C1 segment of cervical spinal cord (tissue), 14 donors: Measurements from ENCODE around the gene LRRC4B.
"Not testable (repeated sequence)": the region's sequence is repeated elsewhere in the genome, so short reads cannot be mapped to it uniquely, and the experiment has no call there.

Experiments used
- DNase-seq, 14 donors: peaks; one replicate each; lab custom pipeline; 2025; lab: John Stamatoyannopoulos, UW

LRRC4B gene, protein sequence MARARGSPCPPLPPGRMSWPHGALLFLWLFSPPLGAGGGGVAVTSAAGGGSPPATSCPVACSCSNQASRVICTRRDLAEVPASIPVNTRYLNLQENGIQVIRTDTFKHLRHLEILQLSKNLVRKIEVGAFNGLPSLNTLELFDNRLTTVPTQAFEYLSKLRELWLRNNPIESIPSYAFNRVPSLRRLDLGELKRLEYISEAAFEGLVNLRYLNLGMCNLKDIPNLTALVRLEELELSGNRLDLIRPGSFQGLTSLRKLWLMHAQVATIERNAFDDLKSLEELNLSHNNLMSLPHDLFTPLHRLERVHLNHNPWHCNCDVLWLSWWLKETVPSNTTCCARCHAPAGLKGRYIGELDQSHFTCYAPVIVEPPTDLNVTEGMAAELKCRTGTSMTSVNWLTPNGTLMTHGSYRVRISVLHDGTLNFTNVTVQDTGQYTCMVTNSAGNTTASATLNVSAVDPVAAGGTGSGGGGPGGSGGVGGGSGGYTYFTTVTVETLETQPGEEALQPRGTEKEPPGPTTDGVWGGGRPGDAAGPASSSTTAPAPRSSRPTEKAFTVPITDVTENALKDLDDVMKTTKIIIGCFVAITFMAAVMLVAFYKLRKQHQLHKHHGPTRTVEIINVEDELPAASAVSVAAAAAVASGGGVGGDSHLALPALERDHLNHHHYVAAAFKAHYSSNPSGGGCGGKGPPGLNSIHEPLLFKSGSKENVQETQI

GRCh38 chr19:50567882-50568727, at the start of gene LRRC4B:
LRRC4B (minus strand) TSS chr19:50568435; CDS start chr19:50548838, 19,597 bp downstream.
- peak in 11 of 14 donors; percentile 4 to 67 (median 34) for DNase-seq

GRCh38 chr19:50612504-50613404, 44.5 kb upstream of the LRRC4B start:
- not testable (repeated sequence) for DNase-seq

DNA sequence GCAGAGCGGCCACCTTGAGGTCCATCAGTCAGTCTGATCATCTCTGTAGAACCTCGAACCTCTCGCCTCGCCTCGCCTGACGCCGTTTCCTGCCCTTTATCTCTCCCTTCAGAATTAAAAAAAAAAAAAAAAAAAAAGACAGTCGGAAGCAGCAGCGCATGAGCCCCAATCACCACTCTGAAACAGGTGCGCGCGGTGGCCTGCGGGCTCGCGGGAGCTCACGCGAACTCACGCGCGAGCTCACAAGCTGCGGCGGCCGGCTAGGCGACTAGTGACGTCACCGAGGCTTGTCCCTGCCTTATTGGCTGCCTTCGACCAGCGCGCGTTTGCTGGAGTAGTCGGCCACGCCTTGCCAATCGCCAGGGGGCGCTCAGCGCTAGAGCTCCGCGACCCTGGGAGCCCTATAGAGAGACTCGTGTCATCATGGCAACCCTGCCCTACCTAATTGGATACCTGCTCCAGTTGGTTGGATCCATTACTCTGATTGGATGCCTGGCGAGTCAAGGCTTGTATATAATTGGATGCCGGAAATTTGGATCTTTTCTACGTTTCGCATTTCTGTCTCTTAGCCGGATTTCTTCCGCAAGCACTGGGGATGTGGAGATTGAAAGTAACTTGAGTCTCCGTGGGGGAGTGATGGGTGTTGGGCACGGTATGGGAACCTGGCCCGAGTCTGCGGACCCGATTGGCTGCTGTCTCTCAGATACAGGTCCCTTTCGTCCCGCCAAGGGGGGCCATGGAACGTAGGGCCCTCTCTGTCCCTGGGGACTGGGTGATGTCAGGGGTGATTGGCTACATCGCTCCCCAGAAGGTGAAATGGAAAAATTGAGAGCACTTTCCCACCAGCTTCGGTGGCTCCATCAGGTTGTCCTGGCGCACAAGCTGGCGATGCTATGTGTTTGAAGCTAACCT, 39.9 kb upstream of the LRRC4B start:
- peak; percentile 27 to 93 (median 86) for DNase-seq

- DNase-seq: peak in 1 of 14 donors; percentile 14
Measured at GRCh38 chr19:50607388-50607787, 39.2 kb upstream of the LRRC4B start.

DNA sequence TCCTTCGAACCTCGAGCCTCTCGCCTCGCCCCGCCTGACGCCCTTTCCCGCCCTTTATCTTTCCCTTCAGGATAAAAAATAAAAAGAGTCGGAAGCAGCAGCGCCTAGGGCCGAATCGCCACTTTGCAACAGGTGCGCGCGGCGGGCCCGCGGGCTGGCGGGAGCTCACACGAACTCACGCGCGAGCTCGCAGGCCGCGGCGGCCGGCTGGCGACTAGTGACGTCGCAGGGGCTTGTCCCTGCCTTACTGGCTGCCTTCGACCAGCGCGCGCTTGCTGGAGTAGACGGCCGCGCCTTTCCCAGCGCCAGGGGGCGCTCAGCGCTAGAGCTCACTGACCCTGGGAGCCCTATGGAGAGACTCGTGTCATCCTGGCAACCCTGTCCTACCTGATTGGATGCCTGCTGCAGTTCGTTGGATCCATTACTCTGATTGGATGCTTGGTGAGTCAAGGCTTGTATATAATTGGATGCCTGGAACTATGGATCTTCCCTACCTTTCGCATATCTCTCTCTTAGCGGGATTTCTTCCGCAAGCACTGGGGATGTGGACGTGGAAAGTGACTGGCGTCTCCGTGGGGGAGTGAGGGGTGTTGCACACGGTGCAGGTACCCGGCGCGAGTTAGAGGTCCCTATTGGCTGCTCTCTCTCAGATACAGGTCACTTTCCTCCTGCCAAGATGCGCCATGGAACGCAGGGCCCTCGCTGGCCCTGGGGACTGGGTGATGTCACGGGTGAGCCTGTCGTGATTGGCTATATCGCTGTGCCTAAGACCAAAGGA, 38.0 kb upstream of the LRRC4B start:
- DNase-seq: peak in 5 of 14 donors; percentile 5 to 38 (median 20)

DNA sequence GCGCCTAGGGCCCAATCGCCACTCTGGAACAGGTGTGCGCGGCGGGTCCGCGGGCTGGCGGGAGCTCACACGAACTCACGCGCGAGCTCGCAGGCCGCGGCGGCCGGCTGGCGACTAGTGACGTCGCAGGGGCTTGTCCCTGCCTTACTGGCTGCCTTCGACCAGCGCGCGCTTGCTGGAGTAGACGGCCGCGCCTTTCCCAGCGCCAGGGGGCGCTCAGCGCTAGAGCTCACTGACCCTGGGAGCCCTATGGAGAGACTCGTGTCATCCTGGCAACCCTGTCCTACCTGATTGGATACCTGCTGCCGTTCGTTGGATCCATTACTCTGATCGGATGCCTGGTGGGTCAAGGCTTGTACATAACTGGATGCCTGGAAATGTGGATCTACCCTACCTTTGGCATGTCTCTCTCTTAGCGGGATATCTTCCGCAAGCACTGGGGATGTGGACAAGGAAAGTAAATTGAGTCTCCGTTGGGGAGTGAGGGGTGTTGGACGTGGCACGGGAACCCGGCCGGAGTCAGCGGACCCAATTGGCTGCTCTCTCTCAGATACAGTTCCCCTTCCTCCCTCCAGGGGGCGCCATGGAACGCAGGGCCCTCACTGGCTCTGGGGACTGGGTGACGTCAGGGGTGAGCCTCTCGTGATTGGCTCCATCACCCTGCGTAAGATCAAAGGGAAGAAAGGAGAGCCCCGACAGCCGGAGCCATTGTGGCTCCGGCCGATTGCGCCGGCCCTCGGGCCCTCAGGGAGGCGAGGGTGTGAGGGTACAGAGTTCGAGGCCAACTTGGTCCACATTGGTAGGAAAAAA, 36.2 kb upstream of the LRRC4B start:
- peak in 3 of 14 donors; percentile 2 to 19 (median 12) for DNase-seq

DNA sequence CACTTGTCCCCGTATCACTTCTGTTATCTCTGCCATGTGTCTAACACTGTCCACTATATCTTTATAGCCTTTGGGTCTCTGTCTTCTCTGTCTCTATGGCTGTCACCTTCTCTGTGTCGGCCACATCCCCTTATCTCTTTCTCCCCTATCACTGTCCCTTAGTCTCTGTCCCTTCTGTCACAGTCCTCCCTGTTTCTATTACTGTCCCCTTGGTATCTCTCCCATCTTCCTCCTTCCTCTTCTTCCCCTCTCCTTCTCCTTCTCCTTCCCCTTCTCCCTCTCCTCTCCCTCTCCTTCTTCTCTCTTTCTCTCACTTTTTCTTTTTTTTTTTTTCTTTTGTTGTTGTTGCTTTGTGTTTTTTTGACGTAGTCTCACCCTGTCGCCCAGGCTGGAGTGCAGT, 34.7 kb upstream of the LRRC4B start:
- DNase-seq: no peak

- DNase-seq: no peak
Measured at GRCh38 chr19:50602496-50602895, 34.3 kb upstream of the LRRC4B start.

- DNase-seq: no peak
Measured at GRCh38 chr19:50602089-50602422, 33.8 kb upstream of the LRRC4B start.

- DNase-seq: no peak
Measured at GRCh38 chr19:50601407-50602088, 33.3 kb upstream of the LRRC4B start.

- DNase-seq: no peak
Measured at GRCh38 chr19:50599427-50599826, 31.2 kb upstream of the LRRC4B start.

GRCh38 chr19:50590191-50590590, 22.0 kb upstream of the LRRC4B start:
- DNase-seq: no peak

DNA sequence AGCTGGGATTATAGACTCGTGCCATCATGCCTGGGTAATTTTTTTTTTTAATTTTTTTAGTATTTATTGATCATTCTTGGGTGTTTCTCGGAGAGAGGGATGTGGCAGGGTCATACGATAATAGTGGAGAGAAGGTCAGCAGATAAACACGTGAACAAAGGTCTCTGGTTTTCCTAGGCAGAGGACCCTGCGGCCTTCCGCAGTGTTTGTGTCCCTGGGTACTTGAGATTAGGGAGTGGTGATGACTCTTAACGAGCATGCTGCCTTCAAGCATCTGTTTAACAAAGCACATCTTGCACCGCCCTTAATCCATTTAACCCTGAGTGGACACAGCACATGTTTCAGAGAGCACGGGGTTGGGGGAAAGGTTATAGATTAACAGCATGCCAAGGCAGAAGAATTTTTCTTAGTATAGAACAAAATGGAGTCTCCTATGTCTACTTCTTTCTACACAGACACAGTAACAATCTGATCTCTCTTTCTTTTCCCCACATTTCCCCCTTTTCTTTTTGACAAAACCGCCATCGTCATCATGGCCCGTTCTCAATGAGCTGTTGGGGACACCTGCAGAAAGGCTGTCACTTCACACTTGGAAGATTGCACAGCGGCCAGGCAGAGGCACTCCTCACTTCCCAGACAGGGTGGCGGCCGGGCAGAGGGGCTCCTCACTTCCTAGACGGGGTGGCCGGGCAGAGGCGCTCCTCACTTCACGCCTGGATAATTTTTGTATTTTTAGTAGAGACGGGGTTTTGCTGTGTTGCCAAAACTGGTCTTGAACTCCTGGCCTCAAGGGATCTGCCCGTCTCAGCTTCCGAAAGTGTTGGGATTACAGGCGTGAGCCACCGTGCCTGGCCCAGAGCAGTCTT, 13.8 kb upstream of the LRRC4B start:
- DNase-seq: not testable (repeated sequence)

- no peak for DNase-seq
Measured at GRCh38 chr19:50580970-50581634, 12.9 kb upstream of the LRRC4B start.

DNA sequence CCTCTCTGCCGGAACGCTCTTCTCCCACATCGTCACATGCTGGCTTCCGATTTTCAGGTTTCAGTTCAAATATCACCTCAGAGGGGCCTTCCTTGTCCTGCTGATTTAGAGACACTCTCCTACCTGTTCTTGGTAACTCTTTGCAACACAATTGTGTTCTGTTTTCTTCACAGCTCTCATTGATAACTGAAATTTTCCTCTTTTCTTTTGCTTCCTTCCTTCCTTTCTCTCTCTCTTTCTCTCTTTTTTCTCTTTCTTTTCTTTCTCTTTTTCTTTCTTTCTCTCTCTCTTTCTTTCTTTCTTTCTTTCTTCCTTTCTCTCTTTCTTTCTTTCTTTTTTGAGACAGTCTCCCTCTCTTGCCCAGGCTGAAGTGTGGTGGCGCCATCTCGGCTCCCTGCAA, 12.0 kb upstream of the LRRC4B start:
- DNase-seq: no peak

- not testable (repeated sequence) for DNase-seq
Measured at GRCh38 chr19:50576769-50577168, 8.5 kb upstream of the LRRC4B start.
